H9 (cell line): Measurements from ENCODE around the gene ATP6V1B1. TPM values are rescaled to one million over a fixed set of nuclear protein-coding genes. Genes with fewer than 3 reads are reported as not detected.

Source experiments
- DNase-seq: peaks from one replicate; pipeline ENCODE4 v3.0.0-alpha.2; 2017
- H2AFZ ChIP-seq: one replicate; pipeline ENCODE4 v1.6.1; 2013; ENCODE audit warnings: mild to moderate bottlenecking, low read length, control low read depth, moderate library complexity
- H2AK5ac ChIP-seq: 2 replicates; pipeline ENCODE4 v1.6.1; 2013; ENCODE audit warnings: low read length, control low read depth, mixed read lengths; ENCODE audit not compliant: insufficient read length
- H2BK120ac ChIP-seq: one replicate; pipeline ENCODE4 v1.6.1; 2013; ENCODE audit warnings: low read depth, mild to moderate bottlenecking, low read length, control low read depth, inconsistent platforms; ENCODE audit not compliant: poor library complexity, severe bottlenecking
- H2BK12ac ChIP-seq: 2 replicates; pipeline ENCODE4 v1.6.1; 2013; ENCODE audit warnings: low read length, control low read depth, mixed read lengths, low read depth; ENCODE audit not compliant: insufficient read length
- H2BK15ac ChIP-seq: 2 replicates; pipeline ENCODE4 v1.6.1; 2013; ENCODE audit warnings: low read depth, low read length, control low read depth
- H2BK20ac ChIP-seq: one replicate; pipeline ENCODE4 v1.6.1; 2013; ENCODE audit warnings: low read depth, mild to moderate bottlenecking, low read length, control low read depth, inconsistent platforms; ENCODE audit not compliant: poor library complexity, severe bottlenecking
- H2BK5ac ChIP-seq: 2 replicates; pipeline ENCODE4 v1.6.1; 2013; ENCODE audit warnings: low read length, control low read depth, mixed read lengths; ENCODE audit not compliant: insufficient read length
- H3K14ac ChIP-seq: 2 replicates; pipeline ENCODE4 v1.6.1; 2013; ENCODE audit warnings: low read length, control low read depth; ENCODE audit not compliant: insufficient read depth
- H3K18ac ChIP-seq: 2 replicates; pipeline ENCODE4 v1.6.1; 2013; ENCODE audit warnings: low read depth, mild to moderate bottlenecking, mixed read lengths, low read length, control low read depth; ENCODE audit not compliant: insufficient read length
- H3K23ac ChIP-seq: 2 replicates; pipeline ENCODE4 v1.6.1; 2013; ENCODE audit warnings: low read length, control low read depth, mixed read lengths, low read depth; ENCODE audit not compliant: insufficient read length
- H3K23me2 ChIP-seq: 2 replicates; pipeline ENCODE4 v1.6.1; 2013; ENCODE audit warnings: low read depth, mild to moderate bottlenecking, mixed read lengths, low read length, control low read depth; ENCODE audit not compliant: insufficient read length, poor library complexity, severe bottlenecking
- H3K27ac ChIP-seq: 2 replicates; pipeline ENCODE4 v1.5.1; 2013; ENCODE audit warnings: low read length, control low read depth, mixed read lengths, low read depth; ENCODE audit not compliant: insufficient read length
- H3K27me3 ChIP-seq: 2 replicates; pipeline ENCODE4 v1.6.1; 2013; ENCODE audit warnings: low read length, control low read depth, inconsistent platforms; ENCODE audit not compliant: insufficient read depth
- H3K4ac ChIP-seq: 2 replicates; pipeline ENCODE4 v1.6.1; 2013; ENCODE audit warnings: low read depth, mild to moderate bottlenecking, control low read depth, inconsistent platforms, low read length, moderate library complexity
- H3K4me1 ChIP-seq: 2 replicates; pipeline ENCODE4 v1.6.1; 2013; ENCODE audit warnings: low read length, control low read depth, inconsistent platforms; ENCODE audit not compliant: insufficient read depth
- H3K4me2 ChIP-seq: 2 replicates; pipeline ENCODE4 v1.6.1; 2013; ENCODE audit warnings: low read length, control low read depth, mixed read lengths; ENCODE audit not compliant: insufficient read length, insufficient read depth
- H3K56ac ChIP-seq: 2 replicates; pipeline ENCODE4 v1.6.1; 2013; ENCODE audit warnings: low read depth, mild to moderate bottlenecking, mixed read lengths, low read length, control low read depth; ENCODE audit not compliant: insufficient read length
- H3K79me1 ChIP-seq: 2 replicates; pipeline ENCODE4 v1.6.1; 2013; ENCODE audit warnings: low read depth, mild to moderate bottlenecking, moderate library complexity, low read length, control low read depth, inconsistent platforms; ENCODE audit not compliant: insufficient read depth, poor library complexity, severe bottlenecking
- H3K79me2 ChIP-seq: 2 replicates; pipeline ENCODE4 v1.6.1; 2013; ENCODE audit warnings: low read length, control low read depth, inconsistent platforms; ENCODE audit not compliant: insufficient read depth
- H3K9ac ChIP-seq: 2 replicates; pipeline ENCODE4 v1.6.1; 2013; ENCODE audit warnings: low read length, control low read depth, mixed read lengths; ENCODE audit not compliant: insufficient read length; ENCODE audit errors: extremely low read depth
- H3K9me3 ChIP-seq: one replicate; pipeline ENCODE4 v1.6.1; 2013; ENCODE audit warnings: low read depth, low read length, inconsistent platforms; ENCODE audit not compliant: control insufficient read depth
- H3T11ph ChIP-seq: one replicate; pipeline ENCODE4 v1.6.1; 2013; ENCODE audit warnings: mild to moderate bottlenecking, low read length, control low read depth, inconsistent platforms
- H4K20me1 ChIP-seq: one replicate; pipeline ENCODE4 v1.6.1; 2013; ENCODE audit not compliant: control insufficient read depth, insufficient read length, insufficient read depth
- H4K5ac ChIP-seq: 2 replicates; pipeline ENCODE4 v1.6.1; 2013; ENCODE audit warnings: low read depth, mild to moderate bottlenecking, mixed read lengths, low read length, control low read depth; ENCODE audit not compliant: insufficient read length
- H4K8ac ChIP-seq: replicated peaks from 2 replicates; pipeline ENCODE4 v1.6.1; 2013; ENCODE audit warnings: low read length, control low read depth, mixed read lengths, low read depth; ENCODE audit not compliant: insufficient read length
- H4K91ac ChIP-seq: 2 replicates; pipeline ENCODE4 v1.6.1; 2013; ENCODE audit warnings: low read depth, mild to moderate bottlenecking, moderate library complexity, mixed read lengths, low read length, control low read depth; ENCODE audit not compliant: insufficient read length
- H3K27ac Mint-ChIP-seq, 3 experiments: 2 replicates in 2 of 3; 3 replicates in 1 of 3; pipeline ENCODE4 v1.8.0; 2020 to 2021; ENCODE audit warnings: mixed read lengths in 3 of 3, mild to moderate bottlenecking in 1 of 3, moderate library complexity in 1 of 3
- H3K27me3 Mint-ChIP-seq: 2 replicates; pipeline ENCODE4 v1.8.0; 2021; ENCODE audit warnings: low read depth, mild to moderate bottlenecking, moderate library complexity, mixed read lengths
- H3K36me3 Mint-ChIP-seq, 3 experiments: 2 replicates in 2 of 3; 3 replicates in 1 of 3; pipeline ENCODE4 v1.8.0; 2020 to 2021; ENCODE audit warnings: low read depth in 3 of 3, mixed read lengths in 3 of 3; ENCODE audit not compliant: insufficient read depth in 1 of 3
- H3K4me1 Mint-ChIP-seq, 2 experiments: 2 replicates each; pipeline ENCODE4 v1.8.0; 2020; ENCODE audit warnings: mixed read lengths in 2 of 2
- H3K4me3 Mint-ChIP-seq, 2 experiments: 2 replicates in 1 of 2; 3 replicates in 1 of 2; pipeline ENCODE4 v1.8.0; 2020 to 2021; ENCODE audit warnings: mild to moderate bottlenecking in 2 of 2, mixed read lengths in 2 of 2, moderate library complexity in 1 of 2
- H3K9me3 Mint-ChIP-seq, 2 experiments: 2 replicates in 1 of 2; 3 replicates in 1 of 2; pipeline ENCODE4 v1.8.0; 2020; ENCODE audit warnings: mild to moderate bottlenecking in 2 of 2, mixed read lengths in 2 of 2, moderate library complexity in 1 of 2
- WGBS: extraction: QIAGEN DNeasy Blood & Tissue Kit; methylation state at CpG from one replicate; pipeline ENCODE4 v1.1.7; 2013; ENCODE audit warnings: missing lambda C conversion rate, low lambda C conversion rate, mixed read lengths; ENCODE audit not compliant: insufficient read length; ENCODE audit errors: extremely low coverage; 5-methylcytosine and 5-hydroxymethylcytosine counted together
- total RNA-seq: library from RNA; stranded (reverse); gene quantifications from 2 replicates; pipeline ENCODE4 v1.2.1, GENCODE V29; 2021
- TF ChIP-seq, protein P1 (sequence below): fragments of 200-600 bp; sonication (generic); conservative IDR thresholded peaks from 3 replicates; pipeline ENCODE4 v1.8.0; 2021; ENCODE audit warnings: antibody characterized with exemption, mild to moderate bottlenecking

ATP6V1B1 gene
- total RNA-seq, 1 experiment from 2014 or later = not detected

DNA sequence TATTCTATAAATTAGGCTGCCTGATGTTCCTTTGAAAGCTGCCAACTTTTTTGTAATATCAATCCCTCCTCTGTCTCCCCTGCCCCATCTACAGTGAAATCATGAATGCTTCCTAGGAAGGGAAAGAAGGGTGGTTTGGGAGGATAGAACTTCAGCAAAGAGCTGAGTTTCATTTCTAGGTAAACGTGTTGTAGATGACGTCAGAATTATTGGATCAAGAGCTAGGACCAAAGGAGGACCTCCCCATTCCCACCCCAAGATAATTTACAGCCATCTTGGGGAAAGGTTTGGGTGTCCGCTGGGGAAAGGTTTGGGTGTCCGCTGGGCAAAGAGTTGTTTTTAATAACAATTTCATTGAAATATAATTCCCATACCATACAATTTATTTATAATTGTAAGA lies 31.5 kb downstream of the ATP6V1B1 start:
- no CpG with 5 or more reads among the region's 4 CpGs for WGBS
- Histone ChIP-seq H3K4ac (no peak overlapping the region), H3K79me1 (no peaks in the 10 kb centered on the region), H3T11ph (no peak overlapping the region), H2BK20ac (no peak overlapping the region), H3K9me3 (no peaks in the 10 kb centered on the region), H3K9ac (no peak overlapping the region), H2BK120ac (no peak overlapping the region), H2BK15ac (no peak overlapping the region), H2BK5ac (no peak overlapping the region), H3K23ac (no peak overlapping the region), H3K27me3 (peaks cover 15% of the 10 kb centered on the region; the same call in 1 of the 2 replicates), H2AFZ (no peak overlapping the region), H3K23me2 (peaks cover 7% of the 10 kb centered on the region), H4K20me1 (no peaks in the 10 kb centered on the region), H4K91ac (no peak overlapping the region), H2AK5ac (no peak overlapping the region), H3K4me2 (no peak overlapping the region), H3K18ac (no peak overlapping the region), H2BK12ac (no peak overlapping the region), H4K5ac (no peak overlapping the region), H3K56ac (no peak overlapping the region), H3K79me2 (no peaks in the 10 kb centered on the region), H3K14ac (no peak overlapping the region), H4K8ac (no peak overlapping the region), H3K27ac (no peak overlapping the region), H3K4me1 (no peaks in the 10 kb centered on the region)
- TF ChIP-seq, protein P1, sequence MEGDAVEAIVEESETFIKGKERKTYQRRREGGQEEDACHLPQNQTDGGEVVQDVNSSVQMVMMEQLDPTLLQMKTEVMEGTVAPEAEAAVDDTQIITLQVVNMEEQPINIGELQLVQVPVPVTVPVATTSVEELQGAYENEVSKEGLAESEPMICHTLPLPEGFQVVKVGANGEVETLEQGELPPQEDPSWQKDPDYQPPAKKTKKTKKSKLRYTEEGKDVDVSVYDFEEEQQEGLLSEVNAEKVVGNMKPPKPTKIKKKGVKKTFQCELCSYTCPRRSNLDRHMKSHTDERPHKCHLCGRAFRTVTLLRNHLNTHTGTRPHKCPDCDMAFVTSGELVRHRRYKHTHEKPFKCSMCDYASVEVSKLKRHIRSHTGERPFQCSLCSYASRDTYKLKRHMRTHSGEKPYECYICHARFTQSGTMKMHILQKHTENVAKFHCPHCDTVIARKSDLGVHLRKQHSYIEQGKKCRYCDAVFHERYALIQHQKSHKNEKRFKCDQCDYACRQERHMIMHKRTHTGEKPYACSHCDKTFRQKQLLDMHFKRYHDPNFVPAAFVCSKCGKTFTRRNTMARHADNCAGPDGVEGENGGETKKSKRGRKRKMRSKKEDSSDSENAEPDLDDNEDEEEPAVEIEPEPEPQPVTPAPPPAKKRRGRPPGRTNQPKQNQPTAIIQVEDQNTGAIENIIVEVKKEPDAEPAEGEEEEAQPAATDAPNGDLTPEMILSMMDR = no peak
- DNase-seq = no peak
- H3K4me3 Mint-ChIP-seq = no peak overlapping the region
- H3K27me3 Mint-ChIP-seq = peaks cover 99% of the 10 kb centered on the region
- H3K36me3 Mint-ChIP-seq = no peaks in the 10 kb centered on the region
- H3K4me1 Mint-ChIP-seq = peaks cover 3 to 5% of the 10 kb centered on the region in 2 experiments
- no peaks in the 10 kb centered on the region; a peak in 2 of 5 replicates for H3K9me3 Mint-ChIP-seq
- no peak overlapping the region for H3K27ac Mint-ChIP-seq
